ENCODE results near the gene CDH24. TPM values are rescaled to one million over a fixed set of nuclear protein-coding genes. Genes with fewer than 3 reads are reported as not detected.

The CDH24 gene
- total and polyA plus RNA-seq, 2 experiments from 2014 or later = 4.4 to 17.8 TPM

GRCh38 chr14:23102801-23103200 lies 45.5 kb upstream of the CDH24 start:
- Histone ChIP-seq H3F3A (replicated peaks; ENCODE audit: low read depth) (no peaks in the 10 kb centered on the region), H3K27me3 (ENCODE audit: insufficient read depth) (no peaks in the 10 kb centered on the region), H2AFZ (no peak overlapping the region), H4K20me1 (replicated peaks; ENCODE audit: insufficient read depth) (peaks cover 13% of the 10 kb centered on the region; the same call in 1 of the 2 replicates), H3K4me1 (ENCODE audit: insufficient read depth) (peaks cover 12% of the 10 kb centered on the region), H3K79me2 (replicated peaks; ENCODE audit: insufficient read depth) (peaks cover 11% of the 10 kb centered on the region), H3K9me2 (ENCODE audit: insufficient read depth) (0 out of 2 replicates have a peak, but pooled peaks cover 4% of the 10 kb centered on the region), H3K4me2 (no peak overlapping the region), H3K27ac (ENCODE audit: low read depth) (no peak overlapping the region), H3K4me3 (no peak overlapping the region), H3K36me3 (ENCODE audit: insufficient read depth) (peaks cover 7% of the 10 kb centered on the region; the same call in 1 of the 2 replicates)
- TF ChIP-seq EZH2 (IDR thresholded peaks at IDR 0.05; ENCODE audit: low read depth, unreplicated experiment) = no peak
- TF ChIP-seq EZH2phosphoT487 (IDR thresholded peaks at IDR 0.05; ENCODE audit: unreplicated experiment) = no peak
- TF ChIP-seq ETS1 (IDR thresholded peaks at IDR 0.05) = no peak
- no peak for TF ChIP-seq ZNF331 (CRISPR knock-in tag; IDR thresholded peaks at IDR 0.05; ENCODE audit: low read depth)
- no peak for TF ChIP-seq POLR2AphosphoS5 (IDR thresholded peaks at IDR 0.05; ENCODE audit: low read depth)
- no peak for TF ChIP-seq NANOG (IDR thresholded peaks at IDR 0.05; ENCODE audit: borderline replicate concordance)
- TF ChIP-seq REST (IDR thresholded peaks at IDR 0.05; ENCODE audit: unreplicated experiment) = no peak
- no peak for TF ChIP-seq CTCF (conservative IDR thresholded peaks at IDR 0.05; ENCODE audit: low read depth in 2 of 2)
- TF ChIP-seq ZNF114 (CRISPR knock-in tag; IDR thresholded peaks at IDR 0.05) = no peak
- no peak for TF ChIP-seq JUNB (IDR thresholded peaks at IDR 0.05; ENCODE audit: unreplicated experiment)
- no peak for TF ChIP-seq STAT1 (IDR thresholded peaks at IDR 0.05; ENCODE audit: unreplicated experiment)
- TF ChIP-seq CREB1 (CRISPR knock-in tag; IDR thresholded peaks at IDR 0.05; ENCODE audit: low read depth) = no peak
- no peak for TF ChIP-seq ZNF462 (CRISPR knock-in tag; IDR thresholded peaks at IDR 0.05)
- ATAC-seq (no peak), DNase-seq (ENCODE audit: low spot score) (no peak)
- H3K36me3 Mint-ChIP-seq (ENCODE audit: low read depth) = peaks cover 14% of the 10 kb centered on the region
- H3K9me3 Mint-ChIP-seq = no peaks in the 10 kb centered on the region; the same call in 2 of the 3 replicates
- H3K4me1 Mint-ChIP-seq = peaks cover 32% of the 10 kb centered on the region
- H3K4me3 Mint-ChIP-seq = no peak overlapping the region
- H3K27me3 Mint-ChIP-seq (ENCODE audit: insufficient read depth, low read depth, poor library complexity) = peaks cover 17% of the 10 kb centered on the region
- H3K27ac Mint-ChIP-seq = no peak overlapping the region
